Mesendoderm (in vitro differentiated cells): ENCODE results near the gene BMPR1B.

Source experiments
- DNase-seq: peaks from one replicate; pipeline ENCODE4 v3.0.0; 2013
- H2AK5ac ChIP-seq: 2 replicates; pipeline ENCODE4 v1.6.1; 2013; ENCODE audit warnings: low read length, inconsistent platforms
- H2BK120ac ChIP-seq: 2 replicates; pipeline ENCODE4 v1.6.1; 2013; ENCODE audit warnings: low read depth, mild to moderate bottlenecking, low read length, moderate library complexity, mixed read lengths
- H2BK15ac ChIP-seq: replicated peaks from 2 replicates; pipeline ENCODE4 v1.6.1; 2013; ENCODE audit warnings: low read depth, mild to moderate bottlenecking, moderate library complexity
- H2BK5ac ChIP-seq: 2 replicates; pipeline ENCODE4 v1.6.1; 2013; ENCODE audit warnings: low read length, inconsistent platforms
- H3K18ac ChIP-seq: 2 replicates; pipeline ENCODE4 v1.6.1; 2013; ENCODE audit warnings: mild to moderate bottlenecking, low read length, mixed read lengths
- H3K23ac ChIP-seq: one replicate; pipeline ENCODE4 v1.6.1; 2013; ENCODE audit warnings: low read length
- H3K27ac ChIP-seq: 2 replicates; pipeline ENCODE4 v1.5.1; 2013; ENCODE audit warnings: low read depth, mild to moderate bottlenecking, inconsistent platforms, low read length, moderate library complexity
- H3K27me3 ChIP-seq: 2 replicates; pipeline ENCODE4 v1.6.1; 2013; ENCODE audit warnings: low read length, control low read depth, mild to moderate bottlenecking, inconsistent platforms; ENCODE audit not compliant: insufficient read depth, poor library complexity
- H3K36me3 ChIP-seq: 2 replicates; pipeline ENCODE4 v1.6.1; 2013; ENCODE audit warnings: low read length, inconsistent platforms; ENCODE audit not compliant: control insufficient read depth, insufficient read depth
- H3K4ac ChIP-seq: one replicate; pipeline ENCODE4 v1.6.1; 2013; ENCODE audit warnings: low read depth, mild to moderate bottlenecking, low read length, moderate library complexity
- H3K4me1 ChIP-seq: 2 replicates; pipeline ENCODE4 v1.6.1; 2013; ENCODE audit warnings: low read depth, low read length, inconsistent platforms; ENCODE audit not compliant: control insufficient read depth
- H3K4me2 ChIP-seq: 2 replicates; pipeline ENCODE4 v1.6.1; 2013; ENCODE audit warnings: low read length
- H3K4me3 ChIP-seq: 2 replicates; pipeline ENCODE4 v1.5.1; 2013; ENCODE audit warnings: mild to moderate bottlenecking, low read length
- H3K56ac ChIP-seq: one replicate; pipeline ENCODE4 v1.6.1; 2013; ENCODE audit warnings: low read length
- H3K79me1 ChIP-seq: 2 replicates; pipeline ENCODE4 v1.6.1; 2013; ENCODE audit warnings: low read length, inconsistent platforms
- H3K79me2 ChIP-seq: 2 replicates; pipeline ENCODE4 v1.6.1; 2013; ENCODE audit warnings: mild to moderate bottlenecking, low read length; ENCODE audit not compliant: control insufficient read depth, insufficient read depth
- H3K9ac ChIP-seq: 2 replicates; pipeline ENCODE4 v1.6.1; 2013; ENCODE audit warnings: low read length, inconsistent platforms
- H4K5ac ChIP-seq: one replicate; pipeline ENCODE4 v1.6.1; 2013; ENCODE audit warnings: low read length
- H4K8ac ChIP-seq: one replicate; pipeline ENCODE4 v1.6.1; 2013; ENCODE audit warnings: low read depth, mild to moderate bottlenecking, control low read depth, low read length, moderate library complexity
- WGBS: extraction: QIAGEN DNeasy Blood & Tissue Kit; methylation state at CpG from one replicate; pipeline ENCODE4 v1.1.7; 2013; ENCODE audit warnings: low lambda C conversion rate, missing lambda C conversion rate; ENCODE audit not compliant: insufficient coverage; ENCODE audit errors: extremely low coverage; 5-methylcytosine and 5-hydroxymethylcytosine counted together

The BMPR1B gene

GRCh38 chr4:94722270-94722669, 35.5 kb upstream of the BMPR1B start:
- no peak overlapping the region for H3K18ac ChIP-seq
- H3K4me1 ChIP-seq = no peaks in the 10 kb centered on the region
- no peak for DNase-seq
- no peak overlapping the region for H2BK120ac ChIP-seq
- no peak overlapping the region for H2BK5ac ChIP-seq
- H2BK15ac ChIP-seq = no peak overlapping the region
- H4K8ac ChIP-seq = no peak overlapping the region
- no peak overlapping the region for H3K9ac ChIP-seq
- no peaks in the 10 kb centered on the region for H3K79me1 ChIP-seq
- H3K36me3 ChIP-seq = no peaks in the 10 kb centered on the region
- H3K27ac ChIP-seq = no peak overlapping the region
- no peak overlapping the region for H4K5ac ChIP-seq
- H2AK5ac ChIP-seq = no peak overlapping the region
- H3K4ac ChIP-seq = no peak overlapping the region
- no CpG with 5 or more reads among the region's 2 CpGs for WGBS
- H3K79me2 ChIP-seq = no peaks in the 10 kb centered on the region
- H3K56ac ChIP-seq = no peak overlapping the region
- no peak overlapping the region for H3K23ac ChIP-seq
- H3K27me3 ChIP-seq = no peaks in the 10 kb centered on the region
- no peak overlapping the region for H3K4me2 ChIP-seq
- H3K4me3 ChIP-seq = no peak overlapping the region

GRCh38 chr4:94722748-94723147, 35.0 kb upstream of the BMPR1B start:
- no peaks in the 10 kb centered on the region for H3K36me3 ChIP-seq
- H3K9ac ChIP-seq = no peak overlapping the region
- H3K56ac ChIP-seq = no peak overlapping the region
- H3K4me2 ChIP-seq = no peak overlapping the region
- WGBS = no CpG with 5 or more reads among the region's 2 CpGs
- no peak overlapping the region for H4K5ac ChIP-seq
- H3K27ac ChIP-seq = no peak overlapping the region
- no peak overlapping the region for H4K8ac ChIP-seq
- no peaks in the 10 kb centered on the region for H3K4me1 ChIP-seq
- H3K79me2 ChIP-seq = no peaks in the 10 kb centered on the region
- no peak overlapping the region for H3K23ac ChIP-seq
- H3K79me1 ChIP-seq = no peaks in the 10 kb centered on the region
- no peak overlapping the region for H2BK5ac ChIP-seq
- no peak for DNase-seq
- no peak overlapping the region for H2BK120ac ChIP-seq
- H2AK5ac ChIP-seq = no peak overlapping the region
- no peak overlapping the region for H2BK15ac ChIP-seq
- no peak overlapping the region for H3K4me3 ChIP-seq
- H3K27me3 ChIP-seq = no peaks in the 10 kb centered on the region
- no peak overlapping the region for H3K18ac ChIP-seq
- H3K4ac ChIP-seq = no peak overlapping the region

GRCh38 chr4:94724016-94724790, 33.6 kb upstream of the BMPR1B start:
- Histone ChIP-seq H3K79me2 (no peaks in the 10 kb centered on the region), H3K4me2 (no peak overlapping the region), H2BK120ac (no peak overlapping the region), H2AK5ac (no peak overlapping the region), H3K27me3 (no peaks in the 10 kb centered on the region), H3K4ac (no peak overlapping the region), H3K36me3 (no peaks in the 10 kb centered on the region), H4K8ac (no peak overlapping the region), H2BK15ac (no peak overlapping the region), H3K4me3 (no peak overlapping the region), H2BK5ac (no peak overlapping the region), H3K23ac (no peak overlapping the region), H3K18ac (no peak overlapping the region), H3K79me1 (no peaks in the 10 kb centered on the region), H3K27ac (no peak overlapping the region), H4K5ac (no peak overlapping the region), H3K9ac (no peak overlapping the region), H3K4me1 (no peaks in the 10 kb centered on the region), H3K56ac (no peak overlapping the region)
- no peak for DNase-seq
- no CpG with 5 or more reads among the region's 3 CpGs for WGBS

GRCh38 chr4:94726524-94727123, 31.1 kb upstream of the BMPR1B start:
- Histone ChIP-seq H3K4me3 (no peak overlapping the region), H3K4ac (no peak overlapping the region), H3K4me2 (no peak overlapping the region), H3K23ac (no peak overlapping the region), H3K18ac (no peak overlapping the region), H3K36me3 (no peaks in the 10 kb centered on the region), H3K4me1 (no peaks in the 10 kb centered on the region), H3K79me1 (no peaks in the 10 kb centered on the region), H4K5ac (no peak overlapping the region), H3K79me2 (no peaks in the 10 kb centered on the region), H3K27me3 (no peaks in the 10 kb centered on the region), H3K9ac (no peak overlapping the region), H3K56ac (no peak overlapping the region), H2BK5ac (no peak overlapping the region), H2BK120ac (no peak overlapping the region), H4K8ac (peak overlapping the region; percentile 56), H3K27ac (no peak overlapping the region), H2BK15ac (no peak overlapping the region), H2AK5ac (no peak overlapping the region)
- no peak for DNase-seq
- no CpG with 5 or more reads among the region's 1 CpG for WGBS

GRCh38 chr4:94728056-94728766, 29.5 kb upstream of the BMPR1B start:
- no peak for DNase-seq
- Histone ChIP-seq H3K23ac (no peak overlapping the region), H3K4ac (no peak overlapping the region), H3K4me1 (no peaks in the 10 kb centered on the region), H2BK5ac (no peak overlapping the region), H3K36me3 (no peaks in the 10 kb centered on the region), H3K56ac (no peak overlapping the region), H4K8ac (no peak overlapping the region), H3K9ac (no peak overlapping the region), H3K79me2 (no peaks in the 10 kb centered on the region), H3K4me2 (no peak overlapping the region), H3K18ac (no peak overlapping the region), H4K5ac (no peak overlapping the region), H3K27me3 (no peaks in the 10 kb centered on the region), H2BK120ac (no peak overlapping the region), H3K79me1 (no peaks in the 10 kb centered on the region), H3K27ac (no peak overlapping the region), H3K4me3 (no peak overlapping the region), H2BK15ac (no peak overlapping the region), H2AK5ac (no peak overlapping the region)
- no CpG with 5 or more reads among the region's 7 CpGs for WGBS
